Body of pancreas (tissue), 4 donors: ENCODE results near the gene GATAD2A.

ENCODE experiments used
- POLR2A ChIP-seq, 3 donors: fragments of 450-650 bp; IDR thresholded peaks; one replicate each; pipeline ENCODE4 v1.6.1; 2016; ENCODE audit warnings: antibody characterized with exemption in 3 of 3, mild to moderate bottlenecking in 2 of 3
- TF ChIP-seq, protein P1 (sequence below), 7 experiments: fragments of 450-650 bp in 4 of 7; fragments of 200-600 bp in 3 of 7; sonication (generic) in 3 of 7; IDR thresholded peaks; one replicate each; pipeline ENCODE4 v1.5.1; 2016 to 2019; ENCODE audit warnings: antibody characterized with exemption in 7 of 7

DNA sequence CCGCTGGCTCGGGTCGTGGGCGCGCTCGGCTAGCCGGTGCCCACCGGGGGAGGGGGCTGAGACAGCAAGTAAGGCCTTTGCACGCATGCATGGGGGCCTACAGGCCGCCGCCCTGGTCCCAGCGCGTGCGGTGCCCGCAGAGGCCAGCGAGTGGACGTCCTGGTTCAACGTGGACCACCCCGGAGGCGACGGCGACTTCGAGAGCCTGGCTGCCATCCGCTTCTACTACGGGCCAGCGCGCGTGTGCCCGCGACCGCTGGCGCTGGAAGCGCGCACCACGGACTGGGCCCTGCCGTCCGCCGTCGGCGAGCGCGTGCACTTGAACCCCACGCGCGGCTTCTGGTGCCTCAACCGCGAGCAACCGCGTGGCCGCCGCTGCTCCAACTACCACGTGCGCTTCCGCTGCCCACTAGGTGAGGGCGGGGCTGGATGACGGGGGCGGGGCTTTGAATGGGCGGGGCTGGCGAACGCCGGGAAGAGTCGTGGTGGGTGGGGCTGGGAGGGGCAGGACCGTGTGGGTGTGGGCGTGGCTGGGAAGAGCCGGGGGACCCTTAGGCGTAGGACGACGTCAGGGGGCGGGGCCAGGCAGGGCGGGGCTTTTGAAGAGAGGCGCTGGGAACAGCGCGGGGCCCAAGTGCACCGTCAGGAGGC, 134.7 kb downstream of the GATAD2A start:
- TF ChIP-seq, protein P1, sequence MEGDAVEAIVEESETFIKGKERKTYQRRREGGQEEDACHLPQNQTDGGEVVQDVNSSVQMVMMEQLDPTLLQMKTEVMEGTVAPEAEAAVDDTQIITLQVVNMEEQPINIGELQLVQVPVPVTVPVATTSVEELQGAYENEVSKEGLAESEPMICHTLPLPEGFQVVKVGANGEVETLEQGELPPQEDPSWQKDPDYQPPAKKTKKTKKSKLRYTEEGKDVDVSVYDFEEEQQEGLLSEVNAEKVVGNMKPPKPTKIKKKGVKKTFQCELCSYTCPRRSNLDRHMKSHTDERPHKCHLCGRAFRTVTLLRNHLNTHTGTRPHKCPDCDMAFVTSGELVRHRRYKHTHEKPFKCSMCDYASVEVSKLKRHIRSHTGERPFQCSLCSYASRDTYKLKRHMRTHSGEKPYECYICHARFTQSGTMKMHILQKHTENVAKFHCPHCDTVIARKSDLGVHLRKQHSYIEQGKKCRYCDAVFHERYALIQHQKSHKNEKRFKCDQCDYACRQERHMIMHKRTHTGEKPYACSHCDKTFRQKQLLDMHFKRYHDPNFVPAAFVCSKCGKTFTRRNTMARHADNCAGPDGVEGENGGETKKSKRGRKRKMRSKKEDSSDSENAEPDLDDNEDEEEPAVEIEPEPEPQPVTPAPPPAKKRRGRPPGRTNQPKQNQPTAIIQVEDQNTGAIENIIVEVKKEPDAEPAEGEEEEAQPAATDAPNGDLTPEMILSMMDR (IDR thresholded peaks at IDR 0.05), result no peak
- no peak for TF ChIP-seq POLR2A (IDR thresholded peaks at IDR 0.05)
